PC-3 (cell line): ENCODE results near the gene HCN4.

Experiments used
- EZH2 ChIP-seq: fragments of 300-600 bp; sonication (generic); IDR thresholded peaks from one replicate; pipeline ENCODE4 v1.6.1; 2017; ENCODE audit warnings: antibody characterized with exemption, mild to moderate bottlenecking, low read length; ENCODE audit not compliant: unreplicated experiment
- TF ChIP-seq, protein P1 (sequence below): fragments of 300-600 bp; sonication (generic); conservative IDR thresholded peaks from 2 replicates; pipeline ENCODE4 v1.5.1; 2017; ENCODE audit warnings: antibody characterized with exemption, low read depth, mild to moderate bottlenecking, low read length

DNA sequence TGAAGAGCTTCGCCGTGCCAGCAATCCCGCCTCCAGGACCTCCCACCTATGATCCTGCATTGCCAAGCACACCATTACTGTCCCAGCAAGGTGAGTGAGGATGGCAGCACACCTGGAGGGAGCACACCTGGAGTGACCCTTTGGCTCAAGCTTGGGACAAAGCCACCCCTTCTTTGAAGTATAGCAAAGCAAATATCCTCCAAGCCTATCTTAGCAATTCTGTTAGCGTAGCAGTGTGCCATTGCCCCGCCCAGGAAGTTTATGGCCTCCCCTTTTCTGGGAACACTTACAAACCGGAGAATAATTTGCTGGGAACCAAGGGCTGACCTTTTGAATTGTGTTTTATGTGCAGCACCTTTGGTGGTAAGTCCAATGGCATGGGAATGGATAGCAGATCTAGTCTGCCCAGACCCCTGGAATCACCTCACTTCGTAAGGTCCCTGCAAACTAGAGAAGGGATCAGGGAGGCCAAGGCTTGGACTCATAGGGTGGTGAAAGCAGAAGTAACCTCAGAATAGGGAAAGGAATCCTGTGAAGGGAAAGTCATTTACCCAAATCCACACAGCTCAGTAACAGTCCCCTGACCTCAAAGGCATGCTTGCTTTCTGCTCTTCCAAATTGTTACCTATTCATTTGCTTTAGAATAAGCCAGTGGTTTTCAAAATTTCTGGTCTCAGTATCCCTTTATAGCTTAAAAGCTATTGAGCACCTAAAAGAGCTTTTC lies 70.1 kb downstream of the HCN4 start:
- TF ChIP-seq, protein P1, sequence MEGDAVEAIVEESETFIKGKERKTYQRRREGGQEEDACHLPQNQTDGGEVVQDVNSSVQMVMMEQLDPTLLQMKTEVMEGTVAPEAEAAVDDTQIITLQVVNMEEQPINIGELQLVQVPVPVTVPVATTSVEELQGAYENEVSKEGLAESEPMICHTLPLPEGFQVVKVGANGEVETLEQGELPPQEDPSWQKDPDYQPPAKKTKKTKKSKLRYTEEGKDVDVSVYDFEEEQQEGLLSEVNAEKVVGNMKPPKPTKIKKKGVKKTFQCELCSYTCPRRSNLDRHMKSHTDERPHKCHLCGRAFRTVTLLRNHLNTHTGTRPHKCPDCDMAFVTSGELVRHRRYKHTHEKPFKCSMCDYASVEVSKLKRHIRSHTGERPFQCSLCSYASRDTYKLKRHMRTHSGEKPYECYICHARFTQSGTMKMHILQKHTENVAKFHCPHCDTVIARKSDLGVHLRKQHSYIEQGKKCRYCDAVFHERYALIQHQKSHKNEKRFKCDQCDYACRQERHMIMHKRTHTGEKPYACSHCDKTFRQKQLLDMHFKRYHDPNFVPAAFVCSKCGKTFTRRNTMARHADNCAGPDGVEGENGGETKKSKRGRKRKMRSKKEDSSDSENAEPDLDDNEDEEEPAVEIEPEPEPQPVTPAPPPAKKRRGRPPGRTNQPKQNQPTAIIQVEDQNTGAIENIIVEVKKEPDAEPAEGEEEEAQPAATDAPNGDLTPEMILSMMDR = no peak
- TF ChIP-seq EZH2 = no peak
